NCI-H146 (cell line): Measurements from ENCODE around the gene REELD1.

ENCODE experiments used
- DNase-seq: peaks from one replicate; lab custom pipeline; 2025; lab: John Stamatoyannopoulos, UW

Gene REELD1

DNA sequence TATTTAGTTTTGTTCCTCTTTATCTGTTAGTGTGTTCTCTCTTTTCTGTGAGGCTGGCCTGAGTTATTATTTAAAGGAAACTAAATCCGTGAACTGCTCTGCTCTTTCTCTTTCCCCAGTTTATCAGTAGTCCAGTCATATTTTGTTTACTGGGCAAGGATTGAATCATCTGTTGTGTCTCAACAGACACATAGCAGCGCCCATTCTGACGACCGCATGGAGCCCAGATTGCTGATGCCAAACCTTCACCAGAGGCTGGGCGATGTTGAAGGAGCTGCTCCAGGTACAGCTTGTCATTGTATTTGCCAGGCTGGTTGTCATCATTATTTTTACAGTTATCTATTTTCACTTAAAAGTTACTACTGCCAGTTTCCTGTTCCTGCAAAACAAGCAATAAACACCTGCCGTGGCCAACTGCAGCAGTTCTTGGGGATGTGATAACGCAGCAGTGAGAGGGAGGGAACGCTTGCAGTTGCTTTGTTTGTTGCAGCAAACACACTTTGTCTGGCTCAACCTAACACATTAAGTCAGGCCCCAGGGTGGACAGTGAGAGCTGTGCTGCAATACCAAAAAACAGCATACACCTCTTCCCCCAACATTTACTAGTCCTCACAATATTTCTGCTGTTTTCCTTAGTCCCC is 10.1 kb downstream of the REELD1 start:
- DNase-seq, result no peak

- no peak for DNase-seq
Measured at GRCh38 chr4:146229406-146229805, 15.1 kb downstream of the REELD1 start.

GRCh38 chr4:146232131-146232722 is 17.9 kb downstream of the REELD1 start:
- no peak for DNase-seq

DNA sequence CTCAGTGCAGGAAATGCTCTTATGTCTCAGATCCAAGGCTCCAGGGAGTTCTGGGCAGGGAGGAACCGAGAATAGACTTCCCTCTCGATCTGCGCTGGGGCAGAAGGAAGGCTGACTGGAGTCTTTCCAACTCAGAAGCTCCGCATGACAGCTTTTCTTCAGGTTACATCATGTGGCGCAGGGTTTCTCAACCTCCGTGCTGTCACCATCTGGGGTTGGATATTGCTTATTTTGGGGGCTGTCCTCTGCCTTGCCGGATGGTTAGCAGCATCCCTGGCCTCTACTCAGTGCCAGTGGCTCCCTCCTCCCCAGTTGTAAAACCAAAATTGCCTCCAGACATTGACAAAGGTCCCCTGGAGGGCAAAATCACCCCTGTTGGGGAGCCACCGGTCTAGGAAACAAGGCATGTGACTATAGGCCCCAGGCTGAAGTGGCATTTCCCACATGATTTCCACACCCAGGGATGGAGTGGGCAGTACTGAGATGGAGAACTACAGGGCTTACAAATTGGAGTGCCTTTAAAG is 21.4 kb downstream of the REELD1 start:
- DNase-seq, result no peak

DNA sequence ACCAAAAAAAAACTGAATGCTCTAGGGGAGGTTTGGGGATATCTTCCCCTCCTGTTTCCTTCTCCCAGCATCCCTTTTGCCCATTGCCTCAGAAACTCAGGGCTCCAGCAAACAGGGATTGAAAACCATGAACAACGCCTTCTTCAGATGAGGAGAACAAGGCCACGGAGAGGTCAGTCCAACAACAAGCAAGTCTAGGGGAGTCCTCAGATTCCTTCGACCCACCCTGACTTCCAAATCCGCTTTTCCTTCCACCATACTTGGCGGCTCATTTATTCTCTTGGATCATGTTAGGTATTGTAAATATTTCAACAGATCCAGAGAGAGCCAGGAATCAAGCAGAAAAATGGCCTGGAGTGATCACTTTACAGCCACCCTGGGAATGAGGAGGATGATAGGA is 21.9 kb downstream of the REELD1 start:
- no peak for DNase-seq

DNA sequence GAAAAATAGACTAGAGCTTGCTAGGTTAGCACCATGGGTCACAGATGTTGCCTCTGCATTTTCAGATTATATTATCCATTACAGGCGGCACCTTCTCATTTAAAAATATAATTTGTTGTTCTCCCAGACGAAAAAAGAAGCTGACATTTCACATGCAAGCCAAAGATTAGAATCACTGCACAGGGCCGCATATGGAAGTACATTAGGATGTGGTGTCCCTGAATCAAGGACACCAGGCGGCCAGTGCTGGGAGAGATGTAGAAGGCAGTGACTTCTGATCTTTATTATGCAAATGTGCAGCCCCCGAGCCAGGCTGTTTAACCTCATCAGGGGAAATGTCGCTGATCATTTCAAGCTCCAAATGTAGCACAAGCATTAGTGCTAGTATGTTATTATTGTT is 22.8 kb downstream of the REELD1 start:
- no peak for DNase-seq

DNA sequence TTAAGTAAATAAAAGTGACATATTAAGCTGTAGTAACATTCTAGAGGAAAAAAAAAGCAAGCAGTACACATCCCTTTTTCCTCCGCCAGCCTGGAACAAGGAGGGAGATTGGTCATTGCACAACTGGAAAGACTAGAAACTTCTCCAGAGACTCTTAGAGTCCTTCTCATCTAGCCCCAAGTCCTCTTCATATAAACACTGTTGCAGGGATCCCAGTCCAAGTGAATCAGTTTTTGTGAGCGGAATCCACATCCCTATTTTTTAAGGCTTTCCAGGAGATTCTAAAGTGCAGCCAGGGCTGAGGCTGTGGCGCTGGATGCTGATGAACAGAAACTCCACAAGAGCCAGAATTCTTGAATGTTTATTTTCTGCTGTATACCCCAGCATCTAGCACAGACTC is 23.8 kb downstream of the REELD1 start:
- no peak for DNase-seq

GRCh38 chr4:146243141-146243882 is 29.0 kb downstream of the REELD1 start:
- no peak for DNase-seq

DNA sequence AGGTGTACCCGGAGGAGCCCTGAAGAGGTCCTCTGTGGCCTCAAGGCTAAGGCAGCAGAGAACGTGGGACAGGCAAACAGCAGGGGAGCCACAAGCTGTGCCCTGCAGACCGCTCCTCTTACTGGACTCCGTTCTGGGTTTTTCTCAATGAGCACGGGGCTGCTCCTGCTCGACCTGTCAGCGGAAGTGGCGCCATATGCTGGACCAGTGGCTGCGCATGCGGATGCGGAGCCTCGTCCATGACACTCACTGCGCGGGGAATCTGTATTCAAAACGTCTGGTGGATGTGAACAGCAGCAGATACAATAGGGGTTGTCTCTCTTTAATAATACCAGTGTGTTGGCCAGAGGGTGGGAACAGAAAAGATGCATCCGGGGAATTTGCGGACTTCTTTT is 29.5 kb downstream of the REELD1 start:
- DNase-seq, result no peak

- DNase-seq, result no peak
Measured at GRCh38 chr4:146244496-146244895, 30.2 kb downstream of the REELD1 start.

DNA sequence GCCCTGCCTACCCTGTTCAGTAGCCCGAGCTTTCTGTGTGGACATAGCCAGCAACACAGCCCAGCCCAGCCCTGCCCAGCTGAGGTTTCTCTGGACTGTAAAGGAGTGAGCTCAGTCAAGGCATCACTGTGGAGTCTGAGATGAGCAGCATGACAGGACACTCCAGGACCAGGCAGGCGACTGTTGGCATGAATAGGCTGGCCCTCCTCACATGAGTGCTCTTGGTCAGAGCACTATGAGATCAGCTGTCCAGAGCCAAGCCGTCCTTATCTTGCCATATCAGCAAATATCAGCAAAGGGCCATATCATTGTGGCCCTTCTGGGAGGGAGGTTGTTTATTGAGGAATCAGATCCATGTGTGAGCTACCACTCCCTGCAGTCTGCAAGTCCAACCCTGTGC is 30.9 kb downstream of the REELD1 start:
- no peak for DNase-seq

DNA sequence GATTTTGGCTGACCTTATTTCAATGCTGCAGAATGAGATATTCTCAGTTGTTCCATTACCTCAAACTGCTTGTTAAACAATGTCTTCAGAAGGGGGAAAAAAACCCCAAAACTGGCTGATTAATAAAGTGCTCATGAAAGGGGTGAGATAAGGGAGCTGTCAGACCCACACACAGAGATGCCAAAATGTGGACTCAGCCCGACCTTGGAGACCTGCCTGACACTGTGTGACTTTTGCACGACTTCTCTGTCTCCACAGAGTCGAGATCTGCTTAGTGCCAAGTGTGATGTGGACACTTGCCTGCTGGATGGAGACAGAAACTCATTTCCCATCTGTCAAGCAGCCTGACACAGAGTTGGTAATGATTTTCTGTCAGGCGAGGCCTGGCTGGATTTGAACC is 31.5 kb downstream of the REELD1 start:
- DNase-seq, result no peak

- no peak for DNase-seq
Measured at GRCh38 chr4:146246381-146246780, 32.0 kb downstream of the REELD1 start.

DNA sequence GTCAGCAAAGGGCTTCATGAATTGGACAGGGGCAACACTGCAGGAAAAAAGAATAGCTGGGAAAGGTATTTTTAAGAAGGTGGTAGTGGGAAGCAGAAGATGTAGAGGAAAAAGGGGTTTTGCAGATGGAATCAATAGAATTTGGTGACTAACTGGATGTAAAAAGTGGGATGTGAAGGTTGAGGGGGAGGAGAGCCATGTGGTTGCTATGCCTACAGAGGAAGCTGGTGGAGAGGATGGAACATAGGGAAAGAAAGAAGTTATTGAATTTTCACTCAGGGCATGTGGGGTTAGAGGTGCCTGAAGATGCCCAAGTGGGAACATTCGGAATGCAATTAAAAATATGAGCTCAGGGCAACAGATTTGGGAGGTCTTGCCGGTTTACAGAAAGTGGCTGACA is 33.0 kb downstream of the REELD1 start:
- DNase-seq, result no peak

DNA sequence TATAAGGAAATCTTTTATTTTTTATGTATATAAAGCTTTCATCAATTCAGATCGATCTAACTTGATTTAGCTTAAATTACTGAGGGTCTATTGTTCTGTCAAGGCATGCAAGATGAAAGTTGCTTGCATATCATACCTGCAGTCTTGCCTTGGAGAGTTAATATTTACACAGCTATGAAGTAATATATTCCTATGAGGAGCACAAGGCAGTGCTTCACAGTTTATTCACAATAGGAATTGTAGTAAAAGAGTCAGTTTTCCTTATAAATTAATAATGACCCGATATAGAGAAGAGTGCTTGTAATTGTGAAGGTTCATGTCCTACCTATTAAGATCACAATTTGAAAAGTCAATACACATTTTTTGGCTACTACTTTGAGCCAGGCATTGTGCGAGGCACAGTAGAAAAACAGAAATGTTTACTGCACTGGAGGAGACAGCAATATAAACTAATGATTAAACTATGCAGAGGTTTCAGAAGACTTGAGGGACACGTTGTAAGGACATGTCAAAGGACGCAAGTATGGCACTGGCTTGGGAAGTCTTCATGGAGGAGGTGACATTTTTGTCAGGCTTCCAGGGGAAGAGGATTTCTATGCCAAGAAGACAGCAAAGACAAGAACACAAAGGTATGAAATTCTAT is 38.8 kb downstream of the REELD1 start:
- DNase-seq, result no peak

- no peak for DNase-seq
Measured at GRCh38 chr4:146255463-146255862, 41.1 kb downstream of the REELD1 start.

DNA sequence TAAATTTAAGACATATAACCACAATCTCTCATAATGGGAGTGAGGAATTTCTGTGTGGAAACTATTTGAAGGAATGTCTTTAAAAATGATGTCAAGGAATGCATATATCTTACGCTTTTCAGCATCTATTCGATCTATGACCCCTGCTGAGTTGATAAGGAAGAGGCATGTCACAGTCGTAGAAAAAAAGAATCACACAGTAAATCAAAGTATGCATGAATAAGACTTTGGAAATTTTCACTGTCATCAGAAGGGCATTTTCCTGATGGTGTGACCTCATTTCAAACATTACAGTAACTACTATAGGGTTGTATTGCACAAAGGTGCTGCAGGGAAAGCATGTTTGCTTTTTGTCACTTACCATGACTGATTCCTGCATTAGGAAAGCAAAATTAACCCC is 41.5 kb downstream of the REELD1 start:
- DNase-seq, result no peak

- DNase-seq, result no peak
Measured at GRCh38 chr4:146256328-146256727, 42.0 kb downstream of the REELD1 start.

- DNase-seq, result no peak
Measured at GRCh38 chr4:146257511-146257910, 43.2 kb downstream of the REELD1 start.

- DNase-seq, result no peak
Measured at GRCh38 chr4:146260521-146260920, 46.2 kb downstream of the REELD1 start.

GRCh38 chr4:146261041-146261440 is 46.7 kb downstream of the REELD1 start:
- DNase-seq, result no peak

- DNase-seq, result no peak
Measured at GRCh38 chr4:146263793-146264192, 49.5 kb downstream of the REELD1 start.
